HepG2 (cell line): ENCODE measurements around the gene MTX3. TPM values are rescaled to one million over a fixed set of nuclear protein-coding genes. Genes with fewer than 3 reads are reported as not detected.

Experiments
- ATAC-seq: fragments of 200-7000 bp; cut with Tn5 transposase; 3 replicates; pipeline ENCODE4 v1.9.1; 2020; ENCODE audit warnings: mild to moderate bottlenecking, moderate library complexity
- BruUV-seq: library from RNA; stranded (reverse); fragments of 400-500 nt; replicated peaks from 2 replicates; lab custom pipeline; 2021; lab: Mats Ljungman, UMichigan
- CTCF ChIA-PET: fragments of 300-600 bp; formaldehyde crosslinking; extraction: SDS; loops from one replicate; lab custom pipeline; 2021; ENCODE audit warnings: low total read pairs, inconsistent platforms, low intra/inter-chr PET ratio; lab: Yijun Ruan, JAX
- POLR2A ChIA-PET: fragments of 350-600 bp; sonication (Branson Sonifier 250); formaldehyde crosslinking; loops from one replicate; lab custom pipeline; 2020; ENCODE audit warnings: antibody characterized with exemption, inconsistent platforms; lab: Yijun Ruan, JAX
- DNase-seq: peaks from one replicate; pipeline ENCODE4 v3.0.0-alpha.2; 2015; ENCODE audit warnings: low spot score
- FAIRE-seq: peaks from 3 replicates; lab custom pipeline; 2011; peaks lifted over from hg19 to GRCh38; lab: Jason Lieb, UNC
- H2AFZ ChIP-seq: one replicate; pipeline ENCODE4 v1.6.1; 2011; ENCODE audit warnings: low read length, inconsistent platforms
- H3K27ac ChIP-seq: fragments of 300-600 bp; 3 replicates; pipeline ENCODE4 v1.8.0; 2011; ENCODE audit warnings: mixed run types, mild to moderate bottlenecking, mixed read lengths, low read length, inconsistent platforms; ENCODE audit not compliant: insufficient read depth; ENCODE audit errors: extremely low read length
- H3K27me3 ChIP-seq, 2 experiments: fragments of 200-600 bp in 1 of 2; 2 replicates in 1 of 2; 3 replicates in 1 of 2; pipeline versions ENCODE4 v1.6.0 to v1.8.0; 2011; ENCODE audit warnings: low read length in 2 of 2, mild to moderate bottlenecking in 2 of 2, moderate library complexity in 2 of 2, inconsistent platforms in 1 of 2; ENCODE audit not compliant: insufficient read depth in 2 of 2, control insufficient read depth in 1 of 2
- H3K36me3 ChIP-seq, 2 experiments: fragments of 200-600 bp in 1 of 2; replicated peaks in 1 of 2; 2 replicates in 1 of 2; 3 replicates in 1 of 2; pipeline versions ENCODE4 v1.5.1 to v1.8.0; 2011; ENCODE audit warnings: low read length in 2 of 2, inconsistent platforms in 1 of 2; ENCODE audit not compliant: insufficient read depth in 2 of 2, control insufficient read depth in 1 of 2
- H3K4me1 ChIP-seq: 2 replicates; pipeline ENCODE4 v1.5.1; 2012; ENCODE audit warnings: low read length, inconsistent platforms; ENCODE audit not compliant: insufficient read depth
- H3K4me2 ChIP-seq: 2 replicates; pipeline ENCODE4 v1.6.0; 2011; ENCODE audit warnings: low read depth, low read length, inconsistent platforms
- H3K4me3 ChIP-seq, 3 experiments: fragments of 200-600 bp in 1 of 3; sonication (generic), shearing (Covaris generic) in 1 of 3; replicated peaks in 1 of 3; 2 replicates each; pipeline ENCODE4 v1.5.1; 2011 to 2016; ENCODE audit warnings: low read length in 3 of 3, inconsistent platforms in 2 of 3, low read depth in 2 of 3, mild to moderate bottlenecking in 2 of 3, control low read depth in 1 of 3, mixed read lengths in 1 of 3; ENCODE audit not compliant: insufficient read depth in 1 of 3
- H3K79me2 ChIP-seq: one replicate; pipeline ENCODE4 v1.6.1; 2011; ENCODE audit warnings: low read length, inconsistent platforms; ENCODE audit not compliant: insufficient read depth
- H3K9ac ChIP-seq: 2 replicates; pipeline ENCODE4 v1.6.0; 2011; ENCODE audit warnings: mild to moderate bottlenecking, low read depth, low read length, inconsistent platforms; ENCODE audit not compliant: insufficient read depth
- H3K9me3 ChIP-seq: 2 replicates; pipeline ENCODE4 v1.5.1; 2012; ENCODE audit warnings: mild to moderate bottlenecking, low read length
- H4K20me1 ChIP-seq: 2 replicates; pipeline ENCODE4 v1.6.0; 2011; ENCODE audit warnings: inconsistent platforms, mild to moderate bottlenecking, low read length, moderate library complexity; ENCODE audit not compliant: insufficient read depth
- ATF7 ChIP-seq, 2 experiments: fragments of 450-650 bp in 1 of 2; sonication (generic) in 1 of 2; formaldehyde crosslinking in 1 of 2; IDR thresholded peaks; 2 replicates each; pipeline versions ENCODE4 v1.4.0 to v1.6.1; 2016 to 2020; ENCODE audit warnings: antibody characterized with exemption in 1 of 2, mild to moderate bottlenecking in 1 of 2, missing genetic modification reagents in 1 of 2
- CEBPB ChIP-seq: IDR thresholded peaks from 2 replicates; pipeline ENCODE4 v1.6.1; 2011; ENCODE audit warnings: low read depth, low read length, improper control_type of control experiment, borderline replicate concordance
- DR1 ChIP-seq: sonication (generic); formaldehyde crosslinking; IDR thresholded peaks from 2 replicates; pipeline ENCODE4 v1.8.0; 2021; ENCODE audit warnings: mild to moderate bottlenecking, missing genetic modification reagents, inconsistent platforms
- PHF20 ChIP-seq: sonication (generic); formaldehyde crosslinking; IDR thresholded peaks from 2 replicates; pipeline ENCODE4 v1.5.0; 2020; ENCODE audit warnings: mild to moderate bottlenecking, missing genetic modification reagents
- TCF12 ChIP-seq, 2 experiments: fragments of 450-650 bp in 1 of 2; sonication (generic) in 1 of 2; formaldehyde crosslinking in 1 of 2; IDR thresholded peaks; 2 replicates each; pipeline versions ENCODE4 v1.6.1 to v1.8.0; 2017 to 2022; ENCODE audit warnings: antibody characterized with exemption in 1 of 2, mild to moderate bottlenecking in 1 of 2, missing genetic modification reagents in 1 of 2, moderate library complexity in 1 of 2
- TSC22D2 ChIP-seq: sonication (generic); formaldehyde crosslinking; IDR thresholded peaks from 2 replicates; pipeline ENCODE4 v1.5.1; 2020; ENCODE audit warnings: missing genetic modification reagents, mild to moderate bottlenecking, borderline replicate concordance
- ZBTB2 ChIP-seq: sonication (generic); formaldehyde crosslinking; IDR thresholded peaks from 2 replicates; pipeline ENCODE4 v1.8.0; 2022; ENCODE audit warnings: low read depth, missing genetic modification reagents
- ZNF253 ChIP-seq: sonication (generic); formaldehyde crosslinking; IDR thresholded peaks from 2 replicates; pipeline ENCODE4 v1.8.0; 2022; ENCODE audit warnings: mild to moderate bottlenecking, missing genetic modification reagents, borderline replicate concordance
- ZNF570 ChIP-seq: sonication (generic); formaldehyde crosslinking; IDR thresholded peaks from 2 replicates; pipeline ENCODE4 v1.4.0; 2020; ENCODE audit warnings: mild to moderate bottlenecking, missing genetic modification reagents, borderline replicate concordance
- WGBS: methylation state at CpG from one replicate; pipeline ENCODE4 v1.1.6; 2017; ENCODE audit warnings: low lambda C conversion rate; 5-methylcytosine and 5-hydroxymethylcytosine counted together
- in situ Hi-C: cut with HindIII; loops from 2 replicates; pipeline ENCODE4 v1.10.0; 2017; ENCODE audit warnings: low pct_unique_long_range_greater_than_20kb; ENCODE audit not compliant: extremely low pct_ligation_motif_present
- intact Hi-C: fragments of 100-400 bp; cut with micrococcal nuclease; formaldehyde crosslinking; loops from one replicate; pipeline ENCODE4 v1.10.0; 2022; ENCODE audit not compliant: unreplicated experiment
- polyA plus RNA-seq, 8 experiments: library from polyadenylated mRNA; depleted of rRNA in 3 of 8; stranded (reverse) in 7 of 8; unstranded in 1 of 8; fragments of >200 nt; fragmentation: Illumina TruSeq in 4 of 8; extraction: Trizol in 4 of 8; gene quantifications; 2 replicates each; pipeline versions ENCODE4 v1.2.1 to v1.2.3, GENCODE V29; 2011 to 2016; ENCODE audit warnings: low read depth in 4 of 8, missing spikeins in 1 of 8, mixed read lengths in 1 of 8; ENCODE audit not compliant: insufficient read depth in 1 of 8
- total RNA-seq, 5 experiments: library from RNA; depleted of rRNA; stranded (reverse); fragments of >200 nt; fragmentation: Illumina TruSeq; extraction: Trizol; gene quantifications; 2 replicates each; pipeline ENCODE4 v1.2.3, GENCODE V29; 2016; ENCODE audit warnings: low read depth in 1 of 5
- TF ChIP-seq, protein P1 (sequence below): conservative IDR thresholded peaks from 2 replicates; pipeline ENCODE4 v1.6.1; 2018; ENCODE audit warnings: missing genetic modification reagents

The MTX3 gene
- total and polyA plus RNA-seq, 2 of the 13 experiments (the other 11 are each of a cell fraction or from before 2014, with no cell fraction given), result 9.9 to 16.7 TPM

DNA sequence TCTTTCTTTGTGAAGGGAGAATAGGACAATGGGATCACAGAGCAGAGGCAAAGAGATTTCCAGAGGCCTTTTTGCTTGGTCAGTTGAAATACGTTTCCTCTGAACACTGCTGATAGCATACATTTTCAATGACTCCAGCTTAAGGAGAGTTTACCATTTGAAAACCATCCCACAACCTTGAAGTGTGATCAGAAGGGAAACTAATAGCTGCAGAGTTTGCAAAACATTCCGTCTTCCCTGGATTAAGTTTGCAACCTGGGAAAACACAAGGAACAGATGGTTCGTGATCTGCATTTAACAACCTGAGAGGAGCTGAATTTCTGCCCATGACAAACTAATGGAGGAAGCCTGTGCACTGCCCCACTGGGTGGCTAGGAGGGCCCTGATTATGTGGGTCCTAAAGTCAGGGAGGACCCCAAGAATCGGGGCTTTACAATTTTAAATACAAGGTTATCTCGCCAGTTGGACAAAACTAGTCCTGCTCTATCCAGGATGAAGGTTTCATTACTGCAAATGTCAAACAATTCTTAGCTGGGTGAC, 35.6 kb downstream of the MTX3 start (continued):
- TF ChIP-seq ZBTB2 (CRISPR knock-in tag), result no peak
- TF ChIP-seq TCF12 (IDR thresholded peaks at IDR 0.05), result no peak
- no peak for TF ChIP-seq TCF12 (CRISPR knock-in tag; IDR thresholded peaks at IDR 0.05)

GRCh38 chr5:79954620-79955019, 36.4 kb downstream of the MTX3 start:
- ChIA-PET CTCF (no interaction called here), POLR2A (no interaction called here)
- intact Hi-C loops (no loop called here), in situ Hi-C loops (no loop called here)
- H3K4me3 ChIP-seq, result no peak overlapping the region
- no peak for ATAC-seq
- no peak overlapping the region for H3K9ac ChIP-seq
- no peak for TF ChIP-seq TSC22D2 (CRISPR knock-in tag)
- TF ChIP-seq, protein P1, sequence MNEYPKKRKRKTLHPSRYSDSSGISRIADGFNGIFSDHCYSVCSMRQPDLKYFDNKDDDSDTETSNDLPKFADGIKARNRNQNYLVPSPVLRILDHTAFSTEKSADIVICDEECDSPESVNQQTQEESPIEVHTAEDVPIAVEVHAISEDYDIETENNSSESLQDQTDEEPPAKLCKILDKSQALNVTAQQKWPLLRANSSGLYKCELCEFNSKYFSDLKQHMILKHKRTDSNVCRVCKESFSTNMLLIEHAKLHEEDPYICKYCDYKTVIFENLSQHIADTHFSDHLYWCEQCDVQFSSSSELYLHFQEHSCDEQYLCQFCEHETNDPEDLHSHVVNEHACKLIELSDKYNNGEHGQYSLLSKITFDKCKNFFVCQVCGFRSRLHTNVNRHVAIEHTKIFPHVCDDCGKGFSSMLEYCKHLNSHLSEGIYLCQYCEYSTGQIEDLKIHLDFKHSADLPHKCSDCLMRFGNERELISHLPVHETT (CRISPR knock-in tag), result no peak
- TF ChIP-seq CEBPB, result peak; percentile 60; the same call in 1 of the 2 replicates
- TF ChIP-seq ZNF570 (CRISPR knock-in tag), result no peak
- TF ChIP-seq DR1 (CRISPR knock-in tag), result no peak
- no peak for TF ChIP-seq ZNF253 (CRISPR knock-in tag)
- TF ChIP-seq ATF7 (IDR thresholded peaks at IDR 0.05), result no peak
- no peak for TF ChIP-seq ATF7 (CRISPR knock-in tag; IDR thresholded peaks at IDR 0.05)
- no peak for TF ChIP-seq PHF20 (CRISPR knock-in tag)
- TF ChIP-seq, all 625 proteins: peak for 1
- DNase-seq, result no peak
- Histone ChIP-seq H3K79me2 (no peaks in the 10 kb centered on the region), H3K36me3 (no peaks in the 10 kb centered on the region), H3K9me3 (no peaks in the 10 kb centered on the region), H2AFZ (no peak overlapping the region), H3K27ac (no peak overlapping the region), H3K4me1 (no peaks in the 10 kb centered on the region), H3K4me2 (no peak overlapping the region), H4K20me1 (no peaks in the 10 kb centered on the region), H3K27me3 (peaks cover 0 to 9% of the 10 kb centered on the region in 2 experiments; a peak in 2 of 5 replicates)
- 17% methylated on average over 3 of the region's 3 CpGs for WGBS
- no peak for FAIRE-seq
- BruUV-seq, result no TSS peak
